ENCODE results near the gene POLRMT. TPM values are rescaled to one million over a fixed set of nuclear protein-coding genes. Genes with fewer than 3 reads are reported as not detected.

POLRMT gene
- total RNA-seq, 6 experiments from 2014 or later = 29.9 to 44.2 (median 34.7) TPM

DNA sequence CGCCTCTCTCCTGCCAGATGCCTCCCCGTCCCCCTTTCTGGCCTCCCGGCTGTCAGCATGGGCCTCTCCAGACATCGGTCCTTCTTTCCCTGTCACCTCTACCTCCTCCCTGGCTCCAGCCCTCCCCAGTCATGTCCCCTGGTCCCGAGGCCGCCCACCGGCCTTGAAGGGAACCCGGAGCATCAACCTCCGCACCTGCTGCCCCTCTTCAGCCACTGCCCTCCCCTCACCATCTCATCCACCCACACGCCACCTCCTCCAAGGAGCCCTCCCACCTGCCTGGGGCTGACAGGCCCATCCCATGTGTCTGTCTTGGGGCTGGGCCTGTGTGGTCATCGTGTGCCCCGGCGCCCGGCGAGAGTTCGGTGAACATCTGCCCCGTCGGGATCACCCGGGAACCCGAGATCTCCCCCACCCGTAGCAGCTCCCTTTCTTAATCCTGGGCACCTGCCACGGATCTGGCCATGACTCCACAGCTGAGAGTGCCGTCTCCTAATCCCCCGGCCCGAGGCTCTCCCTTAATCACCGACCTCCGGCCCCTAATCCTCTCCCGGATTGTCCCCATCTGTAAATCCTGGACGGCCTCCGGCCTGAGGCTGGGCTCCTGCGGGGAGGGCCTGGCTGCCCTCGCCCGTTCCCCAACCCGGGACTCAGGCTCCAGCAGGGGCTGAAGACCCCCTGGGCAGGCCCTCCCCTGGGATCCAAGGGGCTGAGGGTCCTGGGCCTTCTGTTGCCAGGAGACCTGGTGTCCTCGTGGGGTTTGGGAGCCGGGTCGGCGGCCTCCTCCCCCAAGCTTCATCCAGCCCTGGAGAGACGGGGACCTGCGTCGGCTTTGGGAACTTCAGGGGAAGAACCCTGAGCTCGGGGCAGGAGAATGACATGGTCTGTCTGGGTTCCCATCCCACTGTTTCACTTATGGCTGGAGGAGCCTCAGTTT, 37.7 kb downstream of the POLRMT start:
- Mint-ChIP-seq H3K9me3 (no peaks in the 10 kb centered on the region), H3K36me3 (ENCODE audit: low read depth) (no peaks in the 10 kb centered on the region), H3K4me1 (ENCODE audit: low read depth) (no peaks in the 10 kb centered on the region), H3K27me3 (ENCODE audit: insufficient read depth) (peaks cover 15% of the 10 kb centered on the region), H3K27ac (no peak overlapping the region), H3K4me3 (no peak overlapping the region)
- no peak for TF ChIP-seq CTCF (IDR thresholded peaks at IDR 0.05)
- DNase-seq = no peak

DNA sequence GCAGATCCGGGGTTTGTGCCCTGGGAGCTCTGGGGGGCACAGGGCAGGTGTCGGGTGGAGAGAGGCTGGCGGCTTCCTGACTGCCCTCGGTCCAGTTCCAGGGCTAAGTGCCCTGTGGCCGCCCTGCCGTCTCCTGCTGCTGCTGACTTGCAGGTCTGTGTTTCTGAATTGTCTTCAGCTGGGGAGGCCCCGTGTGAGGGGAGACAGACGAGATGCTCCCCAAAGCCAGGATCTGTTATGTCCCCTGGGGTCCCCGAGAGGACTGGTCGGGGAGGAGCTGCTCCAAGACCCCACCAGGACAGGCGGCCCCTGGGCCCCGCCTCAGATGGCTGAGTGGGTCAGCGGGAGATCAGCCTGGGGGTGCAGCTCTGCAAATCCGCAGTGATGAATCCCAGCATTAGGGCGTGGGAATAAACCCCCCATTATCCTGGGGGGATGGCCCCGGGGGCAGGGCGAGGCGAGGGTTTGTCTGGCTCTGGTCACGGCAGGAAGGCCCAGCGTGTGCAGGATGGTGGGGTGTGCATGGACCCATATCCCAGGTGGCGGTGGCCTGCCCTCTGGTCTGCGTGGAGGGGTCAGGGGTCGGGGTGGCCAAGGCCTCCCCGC, 39.0 kb downstream of the POLRMT start:
- Mint-ChIP-seq H3K9me3 (no peaks in the 10 kb centered on the region), H3K27me3 (ENCODE audit: insufficient read depth) (peaks cover 11% of the 10 kb centered on the region), H3K4me3 (no peak overlapping the region), H3K4me1 (ENCODE audit: low read depth) (no peaks in the 10 kb centered on the region), H3K27ac (no peak overlapping the region), H3K36me3 (ENCODE audit: low read depth) (no peaks in the 10 kb centered on the region)
- DNase-seq = no peak
- no peak for TF ChIP-seq CTCF (IDR thresholded peaks at IDR 0.05)

GRCh38 chr19:593505-593904, 39.8 kb downstream of the POLRMT start:
- Mint-ChIP-seq H3K36me3 (ENCODE audit: low read depth) (no peaks in the 10 kb centered on the region), H3K27me3 (ENCODE audit: insufficient read depth) (peaks cover 12% of the 10 kb centered on the region), H3K27ac (no peak overlapping the region), H3K9me3 (no peaks in the 10 kb centered on the region), H3K4me1 (ENCODE audit: low read depth) (no peaks in the 10 kb centered on the region), H3K4me3 (no peak overlapping the region)
- TF ChIP-seq CTCF (IDR thresholded peaks at IDR 0.05) = no peak
- no peak for DNase-seq

DNA sequence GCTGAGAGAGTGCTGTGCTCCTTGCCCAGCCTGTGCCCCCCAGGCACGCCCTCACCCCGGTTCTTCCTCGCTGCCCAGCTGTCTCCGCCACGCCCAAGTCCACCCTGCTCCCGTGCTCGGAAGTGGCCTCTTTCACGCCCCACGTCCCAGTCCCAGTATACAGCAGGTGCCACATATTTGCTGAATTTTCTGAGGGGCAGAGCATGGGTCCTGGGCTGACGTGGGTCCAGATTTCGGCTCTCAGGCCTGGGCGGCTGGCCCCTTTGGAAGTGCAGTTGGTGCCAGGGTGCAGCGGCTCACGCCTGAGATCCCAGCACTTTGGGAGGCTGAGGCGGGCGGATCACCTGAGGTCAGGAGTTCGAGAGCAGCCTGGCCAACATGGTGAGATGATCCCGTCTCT, 40.3 kb downstream of the POLRMT start:
- Mint-ChIP-seq H3K4me3 (no peak overlapping the region), H3K9me3 (no peaks in the 10 kb centered on the region), H3K36me3 (ENCODE audit: low read depth) (no peaks in the 10 kb centered on the region), H3K27ac (no peak overlapping the region), H3K27me3 (ENCODE audit: insufficient read depth) (peaks cover 12% of the 10 kb centered on the region), H3K4me1 (ENCODE audit: low read depth) (peaks cover 2% of the 10 kb centered on the region; the same call in 1 of the 2 replicates)
- no peak for DNase-seq
- no peak for TF ChIP-seq CTCF (IDR thresholded peaks at IDR 0.05)

GRCh38 chr19:592101-592500, 41.2 kb downstream of the POLRMT start:
- peaks cover 12% of the 10 kb centered on the region for H3K27me3 Mint-ChIP-seq (ENCODE audit: insufficient read depth)
- no peak overlapping the region for H3K27ac Mint-ChIP-seq
- DNase-seq = no peak
- no peaks in the 10 kb centered on the region for H3K36me3 Mint-ChIP-seq (ENCODE audit: low read depth)
- TF ChIP-seq CTCF (IDR thresholded peaks at IDR 0.05) = no peak
- peaks cover 6% of the 10 kb centered on the region for H3K4me1 Mint-ChIP-seq (ENCODE audit: low read depth)
- no peak overlapping the region for H3K4me3 Mint-ChIP-seq
- H3K9me3 Mint-ChIP-seq = no peaks in the 10 kb centered on the region

All from HFFc6 (cell line).